Uterus (tissue), 2 donors: Measurements from ENCODE around the gene IKZF1.

ENCODE experiments used
- POLR2A ChIP-seq, 2 donors: fragments of 450-650 bp; IDR thresholded peaks; one replicate each; pipeline ENCODE4 v1.6.1; 2016; ENCODE audit warnings: antibody characterized with exemption in 2 of 2, mild to moderate bottlenecking in 1 of 2, moderate library complexity in 1 of 2
- TF ChIP-seq, protein P1 (sequence below), 4 experiments: fragments of 200-600 bp in 2 of 4; fragments of 450-650 bp in 2 of 4; sonication (generic) in 2 of 4; IDR thresholded peaks; one replicate each; pipeline ENCODE4 v1.5.1; 2016 to 2019; ENCODE audit warnings: antibody characterized with exemption in 4 of 4, mild to moderate bottlenecking in 2 of 4, moderate library complexity in 1 of 4

DNA sequence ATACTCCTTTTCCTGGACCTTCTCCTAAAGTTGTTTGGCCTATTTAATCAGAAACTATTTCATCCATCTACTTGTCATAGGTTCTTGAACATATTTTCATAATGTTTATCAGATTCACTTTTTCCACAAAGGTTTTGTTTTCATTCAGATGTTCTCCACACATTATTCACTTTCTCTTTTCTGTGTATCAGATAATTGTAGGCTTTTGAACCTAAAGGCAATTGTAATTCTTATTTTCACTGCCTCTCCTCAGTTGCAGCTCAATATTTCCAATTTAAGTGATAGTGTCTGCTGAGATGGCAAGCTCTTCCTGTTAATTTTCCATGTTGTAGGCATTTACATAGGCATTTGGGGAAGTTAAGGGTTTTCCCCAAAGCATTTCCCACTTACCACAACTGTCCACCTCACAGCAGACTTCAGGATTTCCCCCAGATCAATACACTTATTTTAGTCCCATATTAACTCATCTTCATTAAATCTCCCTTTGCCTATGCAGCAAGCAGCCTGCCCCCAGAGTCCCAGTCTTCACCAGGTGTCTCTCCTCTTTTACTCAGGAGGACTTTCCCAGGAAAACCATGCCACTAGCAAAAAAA lies 12.3 kb upstream of the IKZF1 start:
- TF ChIP-seq, protein P1, sequence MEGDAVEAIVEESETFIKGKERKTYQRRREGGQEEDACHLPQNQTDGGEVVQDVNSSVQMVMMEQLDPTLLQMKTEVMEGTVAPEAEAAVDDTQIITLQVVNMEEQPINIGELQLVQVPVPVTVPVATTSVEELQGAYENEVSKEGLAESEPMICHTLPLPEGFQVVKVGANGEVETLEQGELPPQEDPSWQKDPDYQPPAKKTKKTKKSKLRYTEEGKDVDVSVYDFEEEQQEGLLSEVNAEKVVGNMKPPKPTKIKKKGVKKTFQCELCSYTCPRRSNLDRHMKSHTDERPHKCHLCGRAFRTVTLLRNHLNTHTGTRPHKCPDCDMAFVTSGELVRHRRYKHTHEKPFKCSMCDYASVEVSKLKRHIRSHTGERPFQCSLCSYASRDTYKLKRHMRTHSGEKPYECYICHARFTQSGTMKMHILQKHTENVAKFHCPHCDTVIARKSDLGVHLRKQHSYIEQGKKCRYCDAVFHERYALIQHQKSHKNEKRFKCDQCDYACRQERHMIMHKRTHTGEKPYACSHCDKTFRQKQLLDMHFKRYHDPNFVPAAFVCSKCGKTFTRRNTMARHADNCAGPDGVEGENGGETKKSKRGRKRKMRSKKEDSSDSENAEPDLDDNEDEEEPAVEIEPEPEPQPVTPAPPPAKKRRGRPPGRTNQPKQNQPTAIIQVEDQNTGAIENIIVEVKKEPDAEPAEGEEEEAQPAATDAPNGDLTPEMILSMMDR (IDR thresholded peaks at IDR 0.05) = no peak
- no peak for TF ChIP-seq POLR2A (IDR thresholded peaks at IDR 0.05)
